ENCODE data around the gene ZFYVE26.
"Not testable (repeated sequence)": the region's sequence is repeated elsewhere in the genome, so short reads cannot be mapped to it uniquely, and the experiment has no call there.

ZFYVE26 gene

DNA sequence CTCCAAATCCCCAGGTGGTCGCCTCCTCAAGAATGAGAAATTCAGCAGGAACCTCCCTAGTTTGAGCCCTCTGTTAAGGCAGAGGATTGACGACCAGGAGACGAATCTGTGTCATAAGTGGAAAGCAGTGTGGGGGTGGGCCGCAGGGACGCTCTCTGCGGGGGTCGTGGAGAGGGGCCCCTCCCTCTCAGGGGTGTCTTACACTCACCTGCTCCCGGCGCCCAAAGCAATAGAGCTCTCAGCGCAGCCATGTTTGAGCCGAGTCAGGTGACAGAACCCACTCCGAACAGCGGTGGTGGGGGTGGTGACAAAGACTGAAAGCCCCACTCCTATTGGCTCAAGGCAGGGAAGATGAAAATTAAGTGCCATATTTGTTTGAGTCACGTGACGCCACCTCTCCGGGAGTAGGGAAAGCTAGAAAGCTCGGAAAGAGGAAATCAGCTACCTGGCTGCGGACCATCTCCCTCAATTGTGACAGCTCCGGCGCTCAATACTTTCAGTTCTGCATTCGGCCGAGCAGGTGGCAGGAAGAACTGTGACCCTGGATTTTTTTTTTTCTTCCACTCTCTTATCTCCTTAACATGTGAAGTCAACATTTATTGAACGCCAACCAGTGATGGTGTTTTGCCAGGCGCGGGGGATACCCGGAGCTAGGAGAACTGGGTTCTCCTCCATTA, at the start of gene ZFYVE26:
TSS of gene ZFYVE26 (minus strand) at position 265 of the 677 bp plus-strand sequence. CDS start 627 bp downstream, outside the sequence.
- peak; percentile 95 for DNase-seq

DNA sequence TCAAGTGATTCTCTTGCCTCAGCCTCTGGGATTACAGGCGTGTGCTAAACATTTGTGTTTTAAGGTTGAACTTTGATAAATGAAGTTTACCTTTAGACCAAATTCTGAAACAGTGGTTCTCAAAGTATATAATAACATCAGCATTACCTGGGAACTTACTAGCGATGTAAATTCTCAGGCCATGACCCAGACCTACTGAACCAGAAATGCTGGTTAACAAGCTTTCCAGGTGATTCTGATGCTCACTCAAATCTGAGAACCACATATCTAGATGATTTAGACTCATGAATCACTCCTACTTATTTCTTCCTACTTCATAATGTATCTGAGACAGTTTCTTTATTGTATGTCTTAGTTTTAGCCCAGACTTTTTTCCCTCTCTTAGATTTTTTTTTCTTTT, 46.8 kb upstream of the ZFYVE26 start:
- DNase-seq = no peak

DNA sequence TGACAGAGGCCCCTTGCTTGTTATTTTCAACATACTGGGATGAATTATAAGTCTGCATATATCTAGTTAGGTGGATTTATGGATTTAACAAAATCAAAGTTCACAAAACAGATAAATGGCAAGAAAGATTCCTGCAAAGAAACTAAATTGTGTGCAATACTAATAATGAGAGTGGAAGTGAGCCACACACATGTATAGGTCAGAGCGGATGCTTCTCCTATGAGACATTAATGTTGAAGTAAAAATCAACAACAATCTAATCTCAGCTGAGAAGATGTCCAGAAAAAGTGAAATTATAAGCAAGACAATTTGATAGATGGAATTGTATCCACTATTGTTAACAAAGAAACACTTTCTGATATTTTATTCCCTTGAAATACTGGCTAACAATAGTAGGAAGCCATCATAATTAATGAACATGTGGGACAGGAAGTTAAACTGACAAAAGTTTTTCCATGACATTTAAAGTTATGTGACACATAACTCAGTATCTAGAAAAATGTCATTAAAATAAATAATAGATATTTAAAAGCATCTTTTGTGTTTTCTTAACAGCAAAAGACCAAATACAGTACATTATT, 42.9 kb upstream of the ZFYVE26 start:
- DNase-seq = no peak

DNA sequence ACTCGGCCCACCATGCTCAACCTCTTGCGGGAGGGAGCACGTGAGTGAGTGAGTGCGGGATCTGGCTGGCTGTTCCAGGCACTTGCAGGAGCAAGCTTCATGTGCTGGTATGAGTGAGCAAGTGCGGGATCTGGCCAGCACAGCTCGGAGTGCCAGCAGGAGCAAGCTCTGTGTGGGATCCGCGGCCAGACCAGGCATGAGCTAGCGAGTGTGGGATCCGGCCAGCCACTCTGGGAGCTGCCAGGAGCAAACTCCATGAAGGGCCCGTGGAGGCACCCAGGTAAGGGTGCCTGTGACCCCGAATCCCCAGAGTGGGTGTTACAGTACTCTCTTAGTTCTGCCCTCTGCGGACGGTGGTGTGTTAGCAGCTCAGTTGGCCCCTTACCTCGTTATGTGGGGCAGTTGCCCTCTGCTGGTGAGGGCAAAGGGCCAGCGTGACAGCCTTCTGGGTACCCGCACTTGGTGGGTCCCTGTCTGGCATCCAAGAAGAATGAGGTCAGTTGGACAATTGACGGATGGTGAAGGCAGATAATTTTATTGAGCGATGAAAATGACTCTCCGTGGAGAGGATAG, 41.5 kb upstream of the ZFYVE26 start:
- no peak for DNase-seq

DNA sequence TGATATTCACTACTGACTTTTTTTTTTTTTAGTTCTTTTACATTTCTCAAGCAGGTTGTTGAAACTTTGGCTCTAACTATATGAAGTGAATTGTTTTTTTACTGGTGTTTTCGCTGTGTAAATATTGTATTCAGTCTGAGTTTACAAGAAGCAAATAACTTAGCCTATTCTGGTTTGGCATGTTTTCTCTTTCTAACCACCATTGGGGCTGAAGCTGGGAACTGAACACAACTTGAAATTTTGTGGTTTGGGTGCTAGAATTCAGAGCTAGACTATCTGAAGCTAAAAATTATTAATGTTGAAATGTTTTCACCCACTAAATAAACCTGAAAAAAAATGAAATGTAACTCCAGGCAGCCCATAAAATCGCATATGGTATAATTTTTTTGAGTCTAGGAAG, 40.4 kb upstream of the ZFYVE26 start:
- DNase-seq = no peak

DNA sequence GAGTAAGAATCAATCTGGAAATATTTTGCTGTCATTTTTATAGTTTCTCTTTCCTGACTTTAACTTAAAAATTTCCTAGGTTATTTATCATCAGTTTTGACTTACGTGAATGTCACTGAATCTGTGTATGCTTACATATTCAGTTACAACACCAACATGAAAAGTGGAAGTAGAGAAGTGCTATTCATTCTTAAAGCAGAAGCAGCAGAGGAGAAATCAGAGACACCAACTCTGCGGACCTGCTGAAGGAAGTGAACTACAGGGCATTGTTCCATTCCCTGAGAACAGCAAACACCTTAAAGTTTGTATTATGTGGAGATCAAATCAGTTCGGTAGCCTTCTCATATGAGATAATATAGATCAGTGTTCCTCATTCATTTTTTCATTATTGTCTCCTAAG, 37.3 kb upstream of the ZFYVE26 start:
- no peak for DNase-seq

DNA sequence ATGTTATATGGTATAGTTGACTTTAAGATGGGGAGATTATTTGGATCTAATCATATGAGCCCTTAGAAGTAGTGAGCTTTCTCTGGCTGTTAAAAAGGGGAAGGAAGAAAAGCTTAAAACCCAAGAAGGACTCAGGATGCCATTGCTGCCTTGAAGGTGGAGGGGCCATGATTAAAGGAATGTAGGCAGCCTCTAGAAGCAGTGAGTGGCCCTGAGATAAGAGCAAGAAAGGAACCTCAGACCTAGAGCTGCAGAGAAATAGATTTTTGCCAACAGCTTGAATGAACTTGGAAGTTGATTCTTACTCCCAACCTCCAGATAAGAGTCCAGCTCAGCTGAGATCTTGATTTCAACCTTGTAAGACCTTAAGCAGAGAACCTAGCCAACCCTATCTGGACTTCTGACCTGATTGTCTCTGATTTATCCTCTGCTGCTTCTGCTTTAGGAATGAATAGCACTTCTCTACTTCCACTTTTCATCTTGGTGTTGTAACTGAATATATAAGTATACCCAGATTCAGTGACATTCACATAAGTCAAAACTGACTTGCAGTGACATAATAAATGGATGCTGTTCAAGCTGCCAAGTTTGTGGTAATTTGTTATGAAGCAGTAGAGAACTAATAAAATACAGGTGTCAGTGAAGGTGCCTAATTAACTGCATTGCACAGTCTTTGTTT, 36.7 kb upstream of the ZFYVE26 start:
- DNase-seq = no peak

DNA sequence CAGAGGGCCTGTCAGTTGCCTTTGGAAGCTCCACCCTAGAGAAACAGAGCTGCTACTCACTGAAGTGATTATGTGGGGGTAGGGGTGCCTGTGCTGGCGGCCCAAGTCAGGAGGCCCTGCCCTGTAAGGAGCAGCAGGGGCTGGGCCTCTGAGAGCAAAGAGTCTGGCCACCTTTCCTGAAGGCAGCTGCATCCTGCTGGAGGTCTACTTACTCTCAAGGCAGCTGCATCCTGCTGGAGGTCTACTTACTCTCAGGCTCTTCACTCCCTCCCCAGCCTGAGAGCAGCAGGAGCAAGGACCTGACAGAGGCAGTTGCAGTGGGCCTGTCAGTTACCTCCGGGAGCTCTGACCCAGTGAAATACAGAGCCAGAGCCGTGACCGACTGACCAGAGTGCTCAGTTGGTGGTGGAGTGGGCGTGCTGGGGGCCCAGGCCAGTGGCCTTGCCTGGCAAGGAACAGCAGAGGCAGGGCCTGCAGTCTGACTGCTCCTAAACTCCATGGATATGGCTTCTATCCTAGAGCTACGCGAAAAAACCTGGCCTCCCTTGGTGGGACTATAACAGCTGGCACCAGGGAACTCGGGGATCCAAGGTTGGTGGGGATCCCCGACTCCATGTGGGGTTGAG, 35.5 kb upstream of the ZFYVE26 start:
- DNase-seq = no peak

DNA sequence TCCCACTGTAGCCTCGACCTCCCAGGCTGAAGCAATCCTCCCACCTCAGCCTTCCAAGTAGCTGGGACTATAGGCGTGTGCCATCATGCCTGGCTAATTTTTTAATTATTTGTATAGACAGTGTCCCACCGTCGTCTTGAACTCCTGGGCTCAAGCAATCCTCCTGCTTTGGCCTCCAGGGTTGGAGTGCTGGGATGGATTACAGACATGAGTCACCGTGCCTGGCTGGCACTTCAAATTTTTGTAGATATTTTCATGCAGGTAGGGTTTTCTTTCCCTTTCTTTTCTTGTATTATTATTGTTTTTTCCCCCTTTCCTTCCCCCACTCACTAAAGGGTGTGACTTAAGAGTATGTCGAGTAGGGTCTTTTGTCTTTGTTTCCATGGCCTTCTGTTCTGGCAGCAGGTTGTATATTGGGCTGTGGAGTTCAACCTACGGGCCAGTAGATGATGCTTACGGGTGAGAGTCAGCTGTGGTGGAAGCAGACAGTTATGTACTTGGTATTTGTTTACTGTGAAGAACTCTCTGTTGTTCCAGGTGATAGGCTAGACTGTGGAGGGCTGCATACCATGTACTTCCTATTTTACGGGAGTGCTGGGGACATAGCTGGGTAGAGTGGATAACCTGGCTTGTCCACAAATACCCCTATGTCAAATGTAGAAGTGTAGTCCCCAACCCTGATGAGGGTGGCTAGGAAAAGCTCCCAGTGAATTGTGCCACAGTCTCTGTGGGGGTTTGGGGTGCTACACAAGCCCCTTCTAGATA, 33.9 kb upstream of the ZFYVE26 start:
- no peak for DNase-seq

DNA sequence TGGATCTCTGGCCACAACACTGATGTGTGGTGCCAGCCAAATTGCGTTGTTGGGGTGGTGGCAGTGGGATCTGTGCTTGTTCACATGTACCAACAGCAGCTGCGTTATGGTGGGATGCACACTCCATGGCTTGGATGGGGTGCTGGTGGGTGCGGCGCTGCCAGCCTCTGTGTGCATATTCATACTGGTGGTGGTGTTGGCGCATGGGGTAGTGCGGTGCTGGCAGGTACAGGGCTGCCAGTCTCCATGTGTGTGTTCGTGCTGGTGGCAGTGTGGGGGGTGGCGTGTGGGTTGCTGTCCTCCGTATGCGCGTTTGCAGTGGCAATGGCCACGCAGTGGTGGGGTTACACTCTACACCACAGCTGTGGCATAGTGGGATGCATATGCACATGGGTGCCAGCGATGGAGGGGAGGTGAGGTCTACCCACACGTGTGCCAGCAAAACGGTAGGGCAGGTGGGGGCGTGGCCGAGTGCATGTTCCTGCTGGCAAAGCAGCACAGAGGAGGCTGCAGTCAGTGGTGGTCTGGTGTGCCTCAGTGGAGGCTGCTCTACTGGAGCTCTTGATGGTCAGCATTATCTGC, 29.7 kb upstream of the ZFYVE26 start:
- DNase-seq = no peak

DNA sequence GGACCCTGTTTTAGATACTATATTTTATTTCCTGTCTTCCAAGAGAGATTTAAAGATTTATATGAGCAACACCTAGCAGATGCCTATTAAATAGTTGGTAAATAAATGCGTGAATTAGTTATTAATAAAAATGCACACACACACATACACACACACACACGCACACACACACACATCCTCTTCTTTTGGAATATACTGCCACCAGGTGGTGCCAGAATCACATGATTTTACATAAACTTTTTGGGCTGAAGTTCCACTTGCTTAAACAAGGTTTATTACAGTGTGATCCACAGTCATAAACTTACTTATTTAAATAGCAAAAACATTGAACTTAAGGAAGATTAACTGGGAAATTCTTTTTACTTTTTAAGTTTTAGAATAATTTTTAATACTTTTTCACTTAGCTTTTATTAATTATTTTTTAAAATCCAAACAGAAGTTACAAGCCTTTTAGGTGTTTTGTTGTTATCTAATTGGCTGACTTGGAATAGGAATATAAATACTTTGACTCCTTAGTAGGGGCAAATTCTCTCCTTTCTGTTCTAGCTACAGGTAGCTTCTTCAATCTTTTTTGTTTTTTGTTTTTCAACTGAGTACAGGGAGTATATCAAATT, 20.7 kb upstream of the ZFYVE26 start:
- DNase-seq = peak; percentile 6

DNA sequence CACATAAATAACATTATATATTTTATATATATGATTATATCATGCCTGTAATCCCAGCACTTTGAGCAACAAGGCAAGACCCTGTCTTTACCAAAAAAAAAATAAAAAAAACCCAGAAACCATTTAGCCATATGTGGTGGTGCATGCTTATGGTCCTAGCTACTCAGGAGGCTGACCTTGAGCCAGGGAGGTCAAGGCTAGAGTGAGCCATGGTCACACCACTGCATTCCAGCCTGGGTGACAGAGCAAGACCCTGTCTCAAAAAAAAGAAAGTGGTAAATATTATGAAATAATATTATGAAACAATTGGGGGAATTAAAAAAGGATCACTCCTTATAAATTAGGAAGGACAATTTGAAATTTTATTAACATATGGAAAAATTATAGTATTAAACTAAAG, 19.2 kb upstream of the ZFYVE26 start:
- no peak for DNase-seq

DNA sequence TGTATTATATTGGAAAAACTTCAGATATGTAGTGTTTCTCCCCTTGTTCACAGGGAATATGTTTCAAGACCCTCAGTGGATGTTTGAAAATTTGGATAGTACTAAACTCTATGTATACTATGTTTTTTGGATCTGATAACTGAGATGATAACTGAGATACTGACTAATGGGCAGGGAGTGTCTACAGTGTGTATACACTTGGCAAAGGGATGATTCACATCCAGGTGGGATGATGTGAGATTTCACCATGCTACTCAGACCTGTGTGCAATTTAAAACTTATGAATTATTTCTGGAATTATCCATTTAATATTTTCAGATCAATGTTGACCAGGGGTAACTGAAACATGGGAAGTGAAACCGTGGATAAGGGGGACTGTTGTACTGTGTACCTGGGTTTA, 17.0 kb upstream of the ZFYVE26 start:
- no peak for DNase-seq

DNA sequence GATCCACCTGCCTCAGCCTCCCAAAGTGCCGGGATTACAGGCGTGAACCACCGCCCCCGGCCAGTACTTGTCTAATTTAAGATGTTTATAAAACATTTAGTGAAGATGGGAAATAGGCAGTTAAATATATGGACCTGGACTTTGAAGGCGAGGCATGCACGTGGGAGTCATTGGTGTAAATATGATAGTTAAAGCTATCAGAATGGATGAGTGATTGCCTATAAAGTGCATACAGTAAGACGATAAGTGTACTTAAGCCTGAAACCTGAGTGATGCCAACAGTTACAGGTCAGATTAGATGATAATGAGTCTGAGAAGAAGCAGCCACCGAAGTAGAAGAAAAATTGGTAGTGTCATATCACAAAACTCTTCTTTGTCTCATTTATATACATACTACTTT, 14.7 kb upstream of the ZFYVE26 start:
- DNase-seq = no peak

DNA sequence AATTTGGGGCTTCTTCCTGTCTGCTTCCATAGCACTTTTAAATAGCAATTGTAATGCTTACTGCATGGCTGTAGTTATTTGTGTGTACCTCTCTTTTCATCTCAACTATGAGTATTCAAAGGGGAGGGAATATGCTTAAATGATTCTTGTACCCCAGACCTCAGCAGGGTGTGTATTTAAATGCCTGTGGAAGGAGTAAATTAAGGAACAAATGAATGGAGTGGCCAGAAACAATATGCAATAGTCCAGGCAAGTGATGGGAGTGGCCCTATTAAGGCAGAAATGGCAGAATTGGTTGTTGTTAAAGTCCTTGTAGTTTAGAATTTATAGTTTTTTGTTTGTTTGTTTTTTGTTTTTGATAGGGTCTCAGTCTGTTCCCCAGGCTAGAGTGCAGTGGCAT, 4.7 kb upstream of the ZFYVE26 start:
- DNase-seq = no peak

DNA sequence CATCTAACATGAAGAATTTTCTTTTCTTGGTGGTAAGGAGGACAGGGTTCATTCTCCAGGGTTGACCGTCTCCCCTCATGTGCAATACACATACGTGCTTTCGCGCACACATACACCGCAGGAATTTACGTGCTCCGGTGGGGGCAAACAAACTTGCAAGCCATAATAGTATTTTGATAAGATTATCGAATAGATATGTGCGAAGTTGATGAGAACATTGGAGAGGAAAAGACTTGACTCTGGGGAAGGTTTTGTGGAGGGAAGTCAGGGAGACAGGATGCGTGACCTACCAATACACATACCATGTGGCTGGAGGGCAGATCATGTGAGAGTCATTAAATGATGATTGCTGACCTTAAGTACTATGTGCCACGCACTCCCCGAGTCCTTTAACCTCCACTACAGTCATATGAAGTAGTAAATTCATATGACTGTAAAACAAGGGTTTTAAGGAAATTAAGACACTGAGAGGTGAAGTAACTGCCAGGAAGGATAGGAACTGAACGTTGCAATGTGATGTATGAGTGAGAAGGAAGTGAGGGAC, 4.1 kb upstream of the ZFYVE26 start:
- DNase-seq = no peak

DNA sequence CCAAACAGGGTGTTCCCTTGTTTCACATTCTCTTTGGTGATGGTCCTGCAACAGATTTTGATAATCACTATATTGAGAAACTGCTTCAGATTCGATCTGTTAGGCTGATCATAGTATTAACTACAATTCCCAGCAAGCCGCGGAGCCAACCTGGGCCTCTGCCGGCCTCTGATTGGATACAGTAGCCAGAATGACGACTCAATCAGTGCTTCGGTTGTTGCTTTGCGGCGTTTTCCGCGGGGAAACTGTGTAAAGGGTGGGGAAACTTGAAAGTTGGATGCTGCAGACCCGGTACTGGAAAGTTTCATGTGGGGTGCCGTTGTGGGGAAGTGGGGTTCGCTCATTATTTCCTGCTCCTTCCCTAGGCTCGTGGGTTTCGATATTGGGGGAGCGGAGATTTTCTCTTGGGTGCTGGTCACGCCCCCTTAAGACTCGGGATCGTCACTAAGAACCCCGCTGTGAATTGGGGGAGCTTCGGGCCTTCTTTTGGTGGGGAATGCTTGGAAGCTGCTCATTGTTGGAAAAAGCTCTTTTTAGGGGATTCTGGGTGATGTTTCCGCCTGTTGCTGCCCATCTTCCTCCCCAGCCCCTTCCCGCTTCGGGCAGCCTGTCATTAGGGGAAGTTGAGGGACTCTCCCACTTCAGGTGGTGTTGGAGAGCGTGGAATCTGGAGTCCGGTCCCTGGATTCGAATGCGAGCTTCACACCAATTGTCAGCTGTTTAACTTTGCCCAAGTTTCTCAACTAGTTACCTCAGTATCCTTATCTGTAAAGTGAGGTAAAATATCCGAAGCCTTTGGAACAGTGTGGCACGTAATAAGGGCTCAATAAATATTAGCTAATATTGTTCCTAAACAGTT, 3.4 kb upstream of the ZFYVE26 start, which contains the start of gene RAD51B:
TSS of gene RAD51B (plus strand) at position 217 of the 859 bp plus-strand sequence.
- DNase-seq = peak; percentile 71

DNA sequence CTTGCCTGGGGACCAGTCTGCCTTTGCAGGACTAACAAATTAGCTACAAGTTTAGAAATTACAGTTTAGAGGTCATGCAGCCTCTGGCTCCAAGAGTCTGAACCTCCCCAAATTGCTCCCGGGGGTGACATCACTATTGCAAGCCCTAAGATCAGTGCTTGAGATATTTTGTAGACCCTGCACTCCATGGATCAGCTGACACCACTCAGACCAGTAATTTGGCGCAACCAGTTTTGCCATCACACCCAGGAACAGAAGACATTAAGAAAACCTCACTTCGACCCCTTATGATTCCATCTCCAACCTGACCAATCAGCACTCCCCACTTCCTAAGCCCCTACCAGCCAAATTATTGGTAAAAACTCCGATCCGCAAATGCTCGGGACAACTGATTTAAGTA, 2.1 kb upstream of the ZFYVE26 start:
- not testable (repeated sequence) for DNase-seq

DNA sequence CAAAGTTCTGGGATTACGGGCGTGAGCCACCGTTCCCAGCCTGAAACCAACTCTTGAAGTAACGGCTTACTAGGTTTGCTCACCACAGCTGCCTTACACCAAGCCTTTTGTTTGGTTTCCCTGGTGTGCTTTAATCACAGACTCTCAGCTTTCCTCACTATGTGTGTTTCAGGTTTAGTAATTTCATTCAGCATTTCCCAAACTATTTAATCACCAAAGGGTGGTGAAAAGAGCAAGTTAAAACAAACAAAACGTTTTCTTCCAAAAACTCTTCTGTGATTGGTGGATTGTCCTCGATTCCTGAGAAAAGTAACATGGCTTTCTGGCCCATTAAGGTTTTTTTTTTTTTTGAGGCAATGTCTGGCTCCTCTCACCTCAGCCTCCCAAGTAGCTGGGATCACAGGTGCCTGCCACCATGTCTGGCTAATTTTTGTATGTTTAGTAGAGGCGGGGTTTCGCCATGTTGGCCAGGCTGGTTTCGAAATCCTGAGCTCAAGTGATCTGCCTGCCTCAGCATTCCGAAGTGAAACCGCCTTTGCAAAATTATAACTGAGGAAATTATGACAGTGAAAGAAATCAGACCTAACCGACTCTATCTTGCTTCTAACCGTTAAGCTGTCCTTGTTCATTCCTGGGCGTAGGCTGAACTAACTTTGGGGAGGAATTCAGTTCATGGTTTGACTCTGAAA, 1.5 kb upstream of the ZFYVE26 start:
- no peak for DNase-seq
